PFSK-1 (cell line): ENCODE measurements around the gene SYTL2.
A peak's percentile ranks its signal among the peaks of the same experiment; 100 is the strongest.

ENCODE experiments used
- FOXP2 ChIP-seq: optimal IDR thresholded peaks from 2 replicates; pipeline ENCODE3; 2011; ENCODE audit warnings: borderline replicate concordance, control low read depth, inconsistent platforms; ENCODE audit not compliant: insufficient read depth; ENCODE audit errors: extremely low read length, extremely low read depth
- POLR2AphosphoS5 ChIP-seq: IDR thresholded peaks from 2 replicates; pipeline ENCODE4 v1.6.1; 2012; ENCODE audit warnings: low read depth, mild to moderate bottlenecking, control low read depth, low read length, moderate library complexity
- REST ChIP-seq, 2 experiments: IDR thresholded peaks; 2 replicates each; pipeline versions ENCODE4 v1.6.1 to v1.8.0; 2011 to 2012; ENCODE audit warnings: low read depth in 2 of 2, low read length in 2 of 2, control low read depth in 1 of 2, inconsistent platforms in 1 of 2, mild to moderate bottlenecking in 1 of 2, moderate library complexity in 1 of 2; ENCODE audit not compliant: insufficient read depth in 1 of 2
- SIN3A ChIP-seq: IDR thresholded peaks from 2 replicates; pipeline ENCODE4 v1.6.1; 2012; ENCODE audit warnings: mild to moderate bottlenecking, low read length, moderate library complexity, borderline replicate concordance; ENCODE audit not compliant: insufficient read depth
- TAF1 ChIP-seq: IDR thresholded peaks from 2 replicates; pipeline ENCODE4 v1.6.1; 2012; ENCODE audit warnings: low read length, control low read depth, borderline replicate concordance; ENCODE audit not compliant: insufficient read depth

SYTL2 gene

GRCh38 chr11:85656777-85657176 is 154.2 kb downstream of the SYTL2 start:
- no peak for TF ChIP-seq SIN3A
- no peak for TF ChIP-seq TAF1
- TF ChIP-seq POLR2AphosphoS5, result no peak
- TF ChIP-seq REST (IDR thresholded peaks at IDR 0.05; ENCODE audit: insufficient read depth in 1 of 2, low read depth in 2 of 2, low read length in 2 of 2), result no peak
- no peak for TF ChIP-seq FOXP2

GRCh38 chr11:85652786-85653447 is 158.0 kb downstream of the SYTL2 start:
- TF ChIP-seq FOXP2 (no peak), POLR2AphosphoS5 (no peak), TAF1 (no peak), REST (IDR thresholded peaks at IDR 0.05; ENCODE audit: insufficient read depth in 1 of 2, low read depth in 2 of 2, low read length in 2 of 2) (no peak), SIN3A (no peak)

GRCh38 chr11:85651118-85651517 is 159.8 kb downstream of the SYTL2 start:
- TF ChIP-seq SIN3A, result no peak
- no peak for TF ChIP-seq POLR2AphosphoS5
- no peak for TF ChIP-seq TAF1
- TF ChIP-seq REST (IDR thresholded peaks at IDR 0.05; ENCODE audit: insufficient read depth in 1 of 2, low read depth in 2 of 2, low read length in 2 of 2), result no peak
- TF ChIP-seq FOXP2, result no peak

- TF ChIP-seq TAF1, result peak; percentile 83
- peak; percentile 93 for TF ChIP-seq POLR2AphosphoS5
- TF ChIP-seq FOXP2, result peak; percentile 47
- TF ChIP-seq REST (IDR thresholded peaks at IDR 0.05; ENCODE audit: insufficient read depth in 1 of 2, low read depth in 2 of 2, low read length in 2 of 2), result no peak
- TF ChIP-seq SIN3A, result no peak
Measured at GRCh38 chr11:85647604-85648299, 163.2 kb downstream of the SYTL2 start, which contains the start of gene TMEM126A. Gene TMEM126A, plus strand, starts transcription at chr11:85647967. Its CDS starts 2,289 bp downstream, at chr11:85650256.
